ENCODE measurements around the gene HES5.
"Not testable (repeated sequence)": the region's sequence is repeated elsewhere in the genome, so short reads cannot be mapped to it uniquely, and the experiment has no call there.

Gene HES5

GRCh38 chr1:2529784-2530512, at the start of gene HES5:
TSS of gene HES5 (minus strand) at chr1:2530263. CDS start at chr1:2530164, 99 bp downstream.
- no peak for DNase-seq (ENCODE audit: low read depth, low spot score)

- DNase-seq (ENCODE audit: low read depth, low spot score): no peak
Observed at GRCh38 chr1:2578758-2579118, 48.7 kb upstream of the HES5 start.

GRCh38 chr1:2577565-2578075, 47.6 kb upstream of the HES5 start:
- DNase-seq (ENCODE audit: low read depth, low spot score): not testable (repeated sequence)

GRCh38 chr1:2575801-2576663, 46.0 kb upstream of the HES5 start:
- DNase-seq (ENCODE audit: low read depth, low spot score): no peak

- no peak for DNase-seq (ENCODE audit: low read depth, low spot score)
Observed at GRCh38 chr1:2574350-2574749, 44.3 kb upstream of the HES5 start.

GRCh38 chr1:2573250-2573920, 43.3 kb upstream of the HES5 start:
- DNase-seq (ENCODE audit: low read depth, low spot score): no peak

GRCh38 chr1:2571348-2571747, 41.3 kb upstream of the HES5 start:
- DNase-seq (ENCODE audit: low read depth, low spot score): no peak

- DNase-seq (ENCODE audit: low read depth, low spot score): no peak
Observed at GRCh38 chr1:2570332-2570731, 40.3 kb upstream of the HES5 start.

GRCh38 chr1:2569703-2570102, 39.6 kb upstream of the HES5 start:
- DNase-seq (ENCODE audit: low read depth, low spot score): not testable (repeated sequence)

GRCh38 chr1:2569060-2569459, 39.0 kb upstream of the HES5 start:
- no peak for DNase-seq (ENCODE audit: low read depth, low spot score)

- not testable (repeated sequence) for DNase-seq (ENCODE audit: low read depth, low spot score)
Observed at GRCh38 chr1:2568187-2568816, 38.2 kb upstream of the HES5 start.

- no peak for DNase-seq (ENCODE audit: low read depth, low spot score)
Observed at GRCh38 chr1:2567083-2567679, 37.1 kb upstream of the HES5 start.

- no peak for DNase-seq (ENCODE audit: low read depth, low spot score)
Observed at GRCh38 chr1:2566101-2567045, 36.3 kb upstream of the HES5 start.

- no peak for DNase-seq (ENCODE audit: low read depth, low spot score)
Observed at GRCh38 chr1:2564815-2565374, 34.8 kb upstream of the HES5 start.

GRCh38 chr1:2564006-2564814, 34.1 kb upstream of the HES5 start:
- no peak for DNase-seq (ENCODE audit: low read depth, low spot score)

GRCh38 chr1:2563205-2563604, 33.1 kb upstream of the HES5 start:
- DNase-seq (ENCODE audit: low read depth, low spot score): no peak

GRCh38 chr1:2561898-2562895, 32.1 kb upstream of the HES5 start:
- DNase-seq (ENCODE audit: low read depth, low spot score): no peak

GRCh38 chr1:2561446-2561845, 31.4 kb upstream of the HES5 start:
- DNase-seq (ENCODE audit: low read depth, low spot score): no peak

Data from activated naive CD8-positive, alpha-beta T cell treated with anti-CD3 and anti-CD28 coated beads, Interleukin-2, amount 50 U/mL, for 16 hours (primary cell).